ENCODE measurements around the gene GGPS1. TPM values are rescaled to one million over a fixed set of nuclear protein-coding genes. Genes with fewer than 3 reads are reported as not detected.

The GGPS1 gene
- polyA plus RNA-seq, 3 donors from 2014 or later = 38.8 to 60.1 (median 50.5) TPM

Other genes with a start within 250 kb of the GGPS1 start
- gene TOMM20, start 199.7 kb upstream of the GGPS1 start, polyA plus RNA-seq = 10 to 100 TPM; 23.6 to 32.4 (median 29.4) TPM
- 10 to 100 TPM; 42.2 to 72.6 (median 57.7) TPM for gene RBM34, start 167.3 kb upstream of the GGPS1 start, polyA plus RNA-seq
- 10 to 100 TPM; 28.3 to 77.9 (median 34.2) TPM for gene ARID4B, start 391 bp upstream of the GGPS1 start, polyA plus RNA-seq
- 10 to 100 TPM in 2 of 3 donors, 1 to 10 TPM in 1; 6.0 to 21.1 (median 16.5) TPM for gene TBCE, start 38.9 kb downstream of the GGPS1 start, polyA plus RNA-seq
- 1 to 10 TPM; 4.0 to 5.2 (median 4.9) TPM for gene B3GALNT2, start 175.9 kb downstream of the GGPS1 start, polyA plus RNA-seq